Karpas-422 (cell line): ENCODE results near the gene CIB2. TPM values are rescaled to one million over a fixed set of nuclear protein-coding genes. Genes with fewer than 3 reads are reported as not detected.
"Not testable (repeated sequence)": the region's sequence is repeated elsewhere in the genome, so short reads cannot be mapped to it uniquely, and the experiment has no call there.

Source experiments
- DNase-seq: peaks from one replicate; pipeline ENCODE4 v3.0.0-alpha.2; 2015
- H2AFZ ChIP-seq: fragments of 200-600 bp; sonication (generic); 2 replicates; pipeline ENCODE4 v1.6.1; 2014; ENCODE audit warnings: antibody characterized with exemption, low read length, mixed read lengths
- H3K27ac ChIP-seq: fragments of 200-600 bp; sonication (generic); 2 replicates; pipeline ENCODE4 v1.5.1; 2014; ENCODE audit warnings: mild to moderate bottlenecking, low read length, moderate library complexity
- H3K27me3 ChIP-seq: fragments of 200-600 bp; sonication (generic); 2 replicates; pipeline ENCODE4 v1.6.1; 2014; ENCODE audit warnings: low read length, mixed read lengths
- H3K36me3 ChIP-seq: fragments of 200-600 bp; sonication (generic); 2 replicates; pipeline ENCODE4 v1.6.1; 2014; ENCODE audit warnings: low read length, mixed read lengths; ENCODE audit not compliant: insufficient read depth
- H3K4me1 ChIP-seq: fragments of 200-600 bp; sonication (generic); 2 replicates; pipeline ENCODE4 v1.6.1; 2014; ENCODE audit warnings: mild to moderate bottlenecking, low read length, mixed read lengths
- H3K4me2 ChIP-seq: fragments of 200-600 bp; sonication (generic); 2 replicates; pipeline ENCODE4 v1.6.1; 2014; ENCODE audit warnings: low read length, low read depth, mild to moderate bottlenecking; ENCODE audit not compliant: poor library complexity, severe bottlenecking
- H3K4me3 ChIP-seq: fragments of 200-600 bp; sonication (generic); 2 replicates; pipeline ENCODE4 v1.5.1; 2014; ENCODE audit warnings: mild to moderate bottlenecking, antibody characterized with exemption, low read length, mixed read lengths
- H3K79me2 ChIP-seq: fragments of 200-600 bp; sonication (generic); 2 replicates; pipeline ENCODE4 v1.6.1; 2014; ENCODE audit warnings: mild to moderate bottlenecking, low read length, mixed read lengths
- H3K9ac ChIP-seq: fragments of 200-600 bp; sonication (generic); 2 replicates; pipeline ENCODE4 v1.6.0; 2014; ENCODE audit warnings: low read length
- H3K9me2 ChIP-seq: fragments of 200-600 bp; sonication (generic), shearing (Covaris generic); replicated peaks from 2 replicates; pipeline ENCODE4 v1.6.0; 2014; ENCODE audit warnings: mild to moderate bottlenecking, low read length, moderate library complexity; ENCODE audit not compliant: insufficient read depth
- H3K9me3 ChIP-seq: fragments of 300-700, 200-600 bp; sonication (generic); 2 replicates; pipeline ENCODE4 v1.6.1; 2014; ENCODE audit warnings: low read length, mixed read lengths
- H4K20me1 ChIP-seq: fragments of 200-600 bp; sonication (generic); 2 replicates; pipeline ENCODE4 v1.6.1; 2014; ENCODE audit warnings: mild to moderate bottlenecking, antibody characterized with exemption, low read length, low read depth; ENCODE audit not compliant: insufficient read depth
- total RNA-seq: library from RNA; depleted of rRNA; stranded (reverse); fragments of >200 nt; shearing (Covaris generic); gene quantifications from 2 replicates; pipeline ENCODE4 v1.2.3, GENCODE V29; 2014; ENCODE audit warnings: low replicate concordance

The CIB2 gene
- total RNA-seq, 1 experiment from 2014 or later = 1.1 TPM

GRCh38 chr15:78155355-78155939 is 24.2 kb upstream of the CIB2 start:
- Histone ChIP-seq H3K27ac (no peak overlapping the region), H3K4me2 (no peak overlapping the region), H3K27me3 (no peaks in the 10 kb centered on the region), H4K20me1 (no peaks in the 10 kb centered on the region), H3K9me2 (no peaks in the 10 kb centered on the region), H3K36me3 (peaks cover 46% of the 10 kb centered on the region; the same call in 1 of the 2 replicates), H3K9me3 (no peaks in the 10 kb centered on the region), H3K4me1 (peaks cover 7% of the 10 kb centered on the region), H3K79me2 (peaks cover 63% of the 10 kb centered on the region), H2AFZ (no peak overlapping the region), H3K9ac (no peak overlapping the region), H3K4me3 (no peak overlapping the region)
- no peak for DNase-seq

GRCh38 chr15:78154955-78155354 is 23.7 kb upstream of the CIB2 start:
- Histone ChIP-seq H3K36me3 (peaks cover 44% of the 10 kb centered on the region; the same call in 1 of the 2 replicates), H2AFZ (no peak overlapping the region), H3K27ac (no peak overlapping the region), H3K79me2 (peaks cover 68% of the 10 kb centered on the region), H3K4me3 (no peak overlapping the region), H3K4me1 (peaks cover 10% of the 10 kb centered on the region), H3K9me2 (no peaks in the 10 kb centered on the region), H4K20me1 (no peaks in the 10 kb centered on the region), H3K9ac (no peak overlapping the region), H3K27me3 (no peaks in the 10 kb centered on the region), H3K9me3 (no peaks in the 10 kb centered on the region), H3K4me2 (no peak overlapping the region)
- DNase-seq = no peak

GRCh38 chr15:78151075-78151474 is 19.8 kb upstream of the CIB2 start:
- Histone ChIP-seq H3K4me1 (peaks cover 17% of the 10 kb centered on the region), H3K9ac (peak overlapping the region; percentile 88; the same call in 1 of the 2 replicates), H3K36me3 (peaks cover 18% of the 10 kb centered on the region; the same call in 1 of the 2 replicates), H3K4me3 (peak overlapping the region; percentile 79), H3K4me2 (peak overlapping the region; percentile 100), H3K79me2 (peaks cover 68% of the 10 kb centered on the region)
- H3K9me2 ChIP-seq, H2AFZ ChIP-seq, H4K20me1 ChIP-seq, DNase-seq, H3K27ac ChIP-seq, H3K9me3 ChIP-seq, H3K27me3 ChIP-seq: not testable (repeated sequence)

GRCh38 chr15:78149805-78150751 is 18.8 kb upstream of the CIB2 start:
- H3K4me1 ChIP-seq = peaks cover 17% of the 10 kb centered on the region
- peak; percentile 76 for DNase-seq
- peaks cover 9% of the 10 kb centered on the region; the same call in 1 of the 2 replicates for H3K36me3 ChIP-seq
- H3K27me3 ChIP-seq = no peaks in the 10 kb centered on the region
- peak overlapping the region; percentile 100 for H3K4me2 ChIP-seq
- H3K4me3 ChIP-seq = peak overlapping the region; percentile 79
- no peaks in the 10 kb centered on the region for H3K9me2 ChIP-seq
- no peaks in the 10 kb centered on the region for H3K9me3 ChIP-seq
- peaks cover 60% of the 10 kb centered on the region for H3K79me2 ChIP-seq
- peak overlapping the region; percentile 52 for H3K27ac ChIP-seq
- no peaks in the 10 kb centered on the region for H4K20me1 ChIP-seq
- peak overlapping the region; percentile 88 for H3K9ac ChIP-seq
- H2AFZ ChIP-seq = 0 out of 2 replicates have a peak overlapping the region, but pooled peaks have one; percentile 44

- peak within 1 kb of the TSS; percentile 100 for H3K4me2 ChIP-seq
- no peaks in the 10 kb centered on the region for H3K27me3 ChIP-seq
- no peaks in the 10 kb centered on the region for H3K9me2 ChIP-seq
- peaks cover 9% of the 10 kb centered on the region; the same call in 1 of the 2 replicates for H3K36me3 ChIP-seq
- peak within 1 kb of the TSS; percentile 88 for H3K9ac ChIP-seq
- H3K79me2 ChIP-seq = peaks cover 52% of the 10 kb centered on the region
- peak within 1 kb of the TSS; percentile 70 for H2AFZ ChIP-seq
- H3K9me3 ChIP-seq = no peaks in the 10 kb centered on the region
- peaks cover 17% of the 10 kb centered on the region for H3K4me1 ChIP-seq
- peak within 1 kb of the TSS; percentile 79 for H3K4me3 ChIP-seq
- H4K20me1 ChIP-seq = no peaks in the 10 kb centered on the region
- peak within 1 kb of the TSS; percentile 52; the same call in 1 of the 2 replicates for H3K27ac ChIP-seq
- DNase-seq = peak; percentile 99
These were observed 18.0 kb upstream of the CIB2 start, which contains the start of gene IDH3A for GRCh38 chr15:78149068-78149804. TSS of gene IDH3A (plus strand) at chr15:78149362. CDS start at chr15:78149404, 42 bp downstream.

GRCh38 chr15:78148392-78149067 is 17.3 kb upstream of the CIB2 start:
- Histone ChIP-seq H3K27me3 (no peaks in the 10 kb centered on the region), H4K20me1 (no peaks in the 10 kb centered on the region), H3K4me3 (peak overlapping the region; percentile 79), H3K9me2 (no peaks in the 10 kb centered on the region), H3K79me2 (peaks cover 44% of the 10 kb centered on the region), H2AFZ (peak overlapping the region; percentile 70; the same call in 1 of the 2 replicates), H3K4me2 (peak overlapping the region; percentile 100), H3K27ac (no peak overlapping the region), H3K9ac (peak overlapping the region; percentile 80), H3K4me1 (peaks cover 17% of the 10 kb centered on the region), H3K36me3 (peaks cover 9% of the 10 kb centered on the region; the same call in 1 of the 2 replicates), H3K9me3 (no peaks in the 10 kb centered on the region)
- peak; percentile 64 for DNase-seq

- H3K27ac ChIP-seq = no peak overlapping the region
- no peak overlapping the region for H3K4me3 ChIP-seq
- no peak overlapping the region for H2AFZ ChIP-seq
- no peaks in the 10 kb centered on the region for H4K20me1 ChIP-seq
- H3K9me3 ChIP-seq = no peaks in the 10 kb centered on the region
- peaks cover 17% of the 10 kb centered on the region for H3K4me1 ChIP-seq
- DNase-seq = no peak
- peaks cover under 1% of the 10 kb centered on the region; the same call in 1 of the 2 replicates for H3K36me3 ChIP-seq
- H3K79me2 ChIP-seq = peaks cover 35% of the 10 kb centered on the region
- H3K9ac ChIP-seq = peak overlapping the region; percentile 80; the same call in 1 of the 2 replicates
- no peaks in the 10 kb centered on the region for H3K9me2 ChIP-seq
- H3K27me3 ChIP-seq = no peaks in the 10 kb centered on the region
- no peak overlapping the region for H3K4me2 ChIP-seq
These were observed 16.3 kb upstream of the CIB2 start for GRCh38 chr15:78147566-78147965.
